HK-2 (cell line): Measurements from ENCODE around the gene MAML1.

Experiments
- DNase-seq: peaks from one replicate; pipeline ENCODE4 v3.0.0-alpha.2; 2018; ENCODE audit not compliant: unreplicated experiment

MAML1 gene

GRCh38 chr5:179794171-179794570, 61.5 kb downstream of the MAML1 start:
- no peak for DNase-seq

- DNase-seq = no peak
Measured at GRCh38 chr5:179794575-179794974, 62.0 kb downstream of the MAML1 start.

GRCh38 chr5:179795049-179795862, 62.6 kb downstream of the MAML1 start:
- DNase-seq = peak; percentile 35

- peak; percentile 80 for DNase-seq
Measured at GRCh38 chr5:179795863-179796833, 63.5 kb downstream of the MAML1 start.

GRCh38 chr5:179796877-179797608, 64.4 kb downstream of the MAML1 start:
- DNase-seq = no peak

GRCh38 chr5:179797741-179798140, 65.1 kb downstream of the MAML1 start:
- no peak for DNase-seq

- no peak for DNase-seq
Measured at GRCh38 chr5:179798144-179798770, 65.6 kb downstream of the MAML1 start.

- no peak for DNase-seq
Measured at GRCh38 chr5:179798771-179799643, 66.4 kb downstream of the MAML1 start.

- no peak for DNase-seq
Measured at GRCh38 chr5:179799644-179799973, 67.0 kb downstream of the MAML1 start.

- no peak for DNase-seq
Measured at GRCh38 chr5:179800071-179800695, 67.6 kb downstream of the MAML1 start.

- no peak for DNase-seq
Measured at GRCh38 chr5:179800696-179801201, 68.1 kb downstream of the MAML1 start.

GRCh38 chr5:179801304-179802206, 68.9 kb downstream of the MAML1 start:
- no peak for DNase-seq

GRCh38 chr5:179802207-179802883, 69.7 kb downstream of the MAML1 start:
- DNase-seq = no peak

GRCh38 chr5:179802950-179803562, 70.4 kb downstream of the MAML1 start:
- no peak for DNase-seq

GRCh38 chr5:179803651-179804554, 71.3 kb downstream of the MAML1 start:
- no peak for DNase-seq

- DNase-seq = no peak
Measured at GRCh38 chr5:179804555-179804947, 71.9 kb downstream of the MAML1 start.

GRCh38 chr5:179805070-179805528, 72.5 kb downstream of the MAML1 start:
- no peak for DNase-seq
